Liver (tissue), 9 donors: ENCODE results near the gene SEMA5A. TPM values are rescaled to one million over a fixed set of nuclear protein-coding genes. Genes with fewer than 3 reads are reported as not detected.

Experiments
- DNase-seq: peaks from one replicate; pipeline ENCODE4 v3.0.0-alpha.2; 2017; ENCODE audit warnings: low spot score
- H3K27ac ChIP-seq, 2 donors: one replicate each; pipeline ENCODE4 v1.7.0; 2013; ENCODE audit warnings: inconsistent platforms in 2 of 2, low read length in 2 of 2, control low read depth in 1 of 2, low read depth in 1 of 2, mild to moderate bottlenecking in 1 of 2
- H3K27me3 ChIP-seq, 4 donors: one replicate each; pipeline versions ENCODE4 v1.6.1 to v1.7.0; 2013; ENCODE audit warnings: low read length in 3 of 4, inconsistent platforms in 1 of 4, mild to moderate bottlenecking in 1 of 4, moderate library complexity in 1 of 4; ENCODE audit not compliant: control insufficient read depth in 4 of 4, insufficient read depth in 4 of 4
- H3K36me3 ChIP-seq, 4 donors: one replicate each; pipeline versions ENCODE4 v1.6.1 to v1.7.0; 2013; ENCODE audit warnings: low read length in 3 of 4, mild to moderate bottlenecking in 3 of 4, low read depth in 1 of 4, moderate library complexity in 1 of 4; ENCODE audit not compliant: control insufficient read depth in 4 of 4, insufficient read depth in 3 of 4
- H3K4me1 ChIP-seq, 4 donors: one replicate each; pipeline versions ENCODE4 v1.6.1 to v1.7.0; 2013; ENCODE audit warnings: low read length in 3 of 4, mild to moderate bottlenecking in 3 of 4, moderate library complexity in 1 of 4; ENCODE audit not compliant: control insufficient read depth in 4 of 4, insufficient read depth in 4 of 4
- H3K4me3 ChIP-seq, 3 donors: one replicate each; pipeline versions ENCODE4 v1.6.1 to v1.7.0; 2013; ENCODE audit warnings: low read length in 3 of 3, control low read depth in 1 of 3, low read depth in 1 of 3, mild to moderate bottlenecking in 1 of 3
- H3K9ac ChIP-seq, 2 donors: one replicate each; pipeline ENCODE4 v1.7.0; 2013; ENCODE audit warnings: low read length in 2 of 2, mild to moderate bottlenecking in 2 of 2, moderate library complexity in 2 of 2, control low read depth in 1 of 2, low read depth in 1 of 2
- H3K9me3 ChIP-seq, 4 donors: one replicate each; pipeline versions ENCODE4 v1.6.1 to v1.7.0; 2013; ENCODE audit warnings: low read length in 3 of 4; ENCODE audit not compliant: control insufficient read depth in 4 of 4
- ATF3 ChIP-seq: IDR thresholded peaks from 2 replicates; pipeline ENCODE4 v1.6.1; 2016; ENCODE audit warnings: antibody characterized with exemption
- CTCF ChIP-seq: fragments of 150-350 bp; IDR thresholded peaks from 2 replicates; pipeline ENCODE4 v1.5.1; 2017; ENCODE audit warnings: improper control_type of control experiment, low read depth, low read length; ENCODE audit not compliant: missing input control
- EGR1 ChIP-seq, 2 donors: IDR thresholded peaks; 2 replicates each; pipeline ENCODE4 v1.6.1; 2016 to 2018; ENCODE audit warnings: antibody characterized with exemption in 2 of 2, low read depth in 2 of 2
- FOXA1 ChIP-seq: IDR thresholded peaks from 2 replicates; pipeline ENCODE4 v1.6.1; 2016; ENCODE audit warnings: antibody characterized with exemption
- FOXA2 ChIP-seq: IDR thresholded peaks from 2 replicates; pipeline ENCODE4 v1.6.1; 2016; ENCODE audit warnings: antibody characterized with exemption
- GABPA ChIP-seq, 2 donors: IDR thresholded peaks in 1 of 2; conservative IDR thresholded peaks in 1 of 2; 2 replicates each; pipeline ENCODE4 v1.6.1; 2016; ENCODE audit warnings: antibody characterized with exemption in 2 of 2, mild to moderate bottlenecking in 1 of 2, moderate library complexity in 1 of 2
- HNF4A ChIP-seq, 2 donors: conservative IDR thresholded peaks; 2 replicates each; pipeline ENCODE4 v1.6.1; 2016; ENCODE audit warnings: antibody characterized with exemption in 2 of 2, mild to moderate bottlenecking in 2 of 2
- HNF4G ChIP-seq: IDR thresholded peaks from 2 replicates; pipeline ENCODE4 v1.6.1; 2016; ENCODE audit warnings: antibody characterized with exemption
- JUND ChIP-seq, 2 donors: IDR thresholded peaks; 2 replicates each; pipeline ENCODE4 v1.6.1; 2016; ENCODE audit warnings: antibody characterized with exemption in 2 of 2
- MAX ChIP-seq: IDR thresholded peaks from 2 replicates; pipeline ENCODE4 v1.6.1; 2016; ENCODE audit warnings: antibody characterized with exemption
- NR2F2 ChIP-seq: IDR thresholded peaks from 2 replicates; pipeline ENCODE4 v1.6.1; 2016; ENCODE audit warnings: antibody characterized with exemption
- RAD21 ChIP-seq, 2 donors: IDR thresholded peaks; 2 replicates each; pipeline ENCODE4 v1.6.1; 2016; ENCODE audit warnings: antibody characterized with exemption in 2 of 2, mild to moderate bottlenecking in 2 of 2
- REST ChIP-seq: IDR thresholded peaks from 2 replicates; pipeline ENCODE4 v1.6.1; 2016; ENCODE audit warnings: antibody characterized with exemption, mild to moderate bottlenecking
- RXRA ChIP-seq, 2 donors: IDR thresholded peaks; 2 replicates each; pipeline ENCODE4 v1.6.1; 2017 to 2018; ENCODE audit warnings: antibody characterized with exemption in 2 of 2, mild to moderate bottlenecking in 1 of 2
- SP1 ChIP-seq: IDR thresholded peaks from 2 replicates; pipeline ENCODE4 v1.6.1; 2018; ENCODE audit warnings: antibody characterized with exemption, mild to moderate bottlenecking
- TAF1 ChIP-seq: conservative IDR thresholded peaks from 2 replicates; pipeline ENCODE4 v1.6.1; 2016; ENCODE audit warnings: antibody characterized with exemption, mild to moderate bottlenecking
- YY1 ChIP-seq: IDR thresholded peaks from 2 replicates; pipeline ENCODE4 v1.6.1; 2016; ENCODE audit warnings: antibody characterized with exemption, mild to moderate bottlenecking
- ZBTB33 ChIP-seq: IDR thresholded peaks from 2 replicates; pipeline ENCODE4 v1.6.1; 2016; ENCODE audit warnings: antibody characterized with exemption
- WGBS: extraction: QIAGEN DNeasy Blood & Tissue Kit; methylation state at CpG from one replicate; pipeline ENCODE4 v1.1.7; 2013; 5-methylcytosine and 5-hydroxymethylcytosine counted together
- polyA plus RNA-seq, 2 donors: library from polyadenylated mRNA; stranded (reverse) in 1 of 2; unstranded in 1 of 2; fragments of 200-250 nt in 1 of 2; fragments of >200 nt in 1 of 2; fragmentation: Nextera tagmentation in 1 of 2; extraction: Ambion mirVana in 1 of 2; gene quantifications; one replicate each; pipeline versions ENCODE4 v1.2.1 to v1.2.3, GENCODE V29; 2013 to 2015
- total RNA-seq, 2 donors: library from RNA; depleted of rRNA; stranded (reverse); fragments of >200 nt; gene quantifications; one replicate each; pipeline ENCODE4 v1.2.3, GENCODE V29; 2014
- donor health status: healthy.
- donor health status: healthy.
- donor health status: healthy.
- donor health status: healthy.
- donor health status: healthy.

Gene SEMA5A
- total and polyA plus RNA-seq, 4 donors = 1.1 to 5.8 (median 3.2) TPM

GRCh38 chr5:9339206-9339818, 206.6 kb downstream of the SEMA5A start:
- Histone ChIP-seq H3K27me3 (no peaks in the 10 kb centered on the region), H3K4me1 (no peaks in the 10 kb centered on the region), H3K27ac (no peak overlapping the region), H3K9me3 (no peaks in the 10 kb centered on the region), H3K9ac (no peak overlapping the region), H3K4me3 (no peak overlapping the region), H3K36me3 (peaks cover 0 to 5% (median 2%) of the 10 kb centered on the region in 4 donors)
- 85% methylated on average over 3 of the region's 3 CpGs for WGBS
- DNase-seq = no peak
- TF ChIP-seq NR2F2 (no peak), ZBTB33 (no peak), RXRA (IDR thresholded peaks at IDR 0.05) (no peak), CTCF (no peak), RAD21 (IDR thresholded peaks at IDR 0.05) (no peak), HNF4G (no peak), JUND (IDR thresholded peaks at IDR 0.05) (no peak), TAF1 (no peak), FOXA1 (no peak), HNF4A (conservative IDR thresholded peaks at IDR 0.05) (no peak)

GRCh38 chr5:9338796-9339195, 207.1 kb downstream of the SEMA5A start:
- no peaks in the 10 kb centered on the region for H3K4me1 ChIP-seq
- H3K9ac ChIP-seq = no peak overlapping the region
- no peaks in the 10 kb centered on the region for H3K9me3 ChIP-seq
- TF ChIP-seq RXRA (IDR thresholded peaks at IDR 0.05) (no peak), JUND (IDR thresholded peaks at IDR 0.05) (no peak), RAD21 (IDR thresholded peaks at IDR 0.05) (no peak), EGR1 (IDR thresholded peaks at IDR 0.05; ENCODE audit: low read depth in 2 of 2) (no peak), ZBTB33 (no peak), REST (no peak), HNF4A (conservative IDR thresholded peaks at IDR 0.05) (no peak), SP1 (no peak), HNF4G (no peak), GABPA (IDR thresholded peaks at IDR 0.05 in 1 of 2, conservative IDR thresholded peaks at IDR 0.05 in 1 of 2) (no peak), FOXA2 (no peak), TAF1 (no peak), ATF3 (no peak), MAX (no peak), YY1 (no peak), CTCF (no peak)
- peaks cover 0 to 5% (median 2%) of the 10 kb centered on the region in 4 donors for H3K36me3 ChIP-seq
- no peak for DNase-seq
- H3K27ac ChIP-seq = no peak overlapping the region
- no peaks in the 10 kb centered on the region for H3K27me3 ChIP-seq
- no peak overlapping the region for H3K4me3 ChIP-seq
- WGBS = 88% methylated on average over 4 of the region's 4 CpGs
